ENCODE data around the gene GAS1. TPM values are rescaled to one million over a fixed set of nuclear protein-coding genes. Genes with fewer than 3 reads are reported as not detected.
A peak's percentile ranks its signal among the peaks of the same experiment; 100 is the strongest.

GAS1 gene
- total and polyA plus RNA-seq, 2 donors (not counting 1 experiment from before 2014, with no cell fraction given) = 1.6 to 7.4 TPM

DNA sequence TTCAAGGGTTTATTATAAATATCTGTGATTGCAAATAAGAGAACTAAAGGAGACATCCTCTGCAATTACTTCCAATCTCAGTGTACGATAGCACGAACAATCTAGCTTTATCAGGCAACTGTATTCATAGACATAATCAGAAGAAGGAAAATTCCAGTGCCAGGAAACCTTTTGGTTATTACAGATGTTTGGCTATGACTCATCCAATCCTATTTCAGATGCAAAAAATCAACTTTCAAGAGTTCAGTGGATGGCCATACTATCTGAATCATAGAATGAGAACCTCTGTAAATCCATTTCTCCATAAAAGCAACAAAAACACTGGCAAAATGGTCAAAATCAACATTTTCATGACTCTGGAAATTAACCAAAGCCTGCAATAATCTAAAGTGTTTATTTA lies 37.9 kb downstream of the GAS1 start:
- Histone ChIP-seq H3K9ac (ENCODE audit: insufficient read depth, low read length) (no peak overlapping the region), H3K4me2 (ENCODE audit: extremely low read depth, insufficient read depth, low read length) (no peak overlapping the region), H2AFZ (ENCODE audit: low read length) (no peak overlapping the region), H3K4me3 (replicated peaks in 1 of 4; ENCODE audit: control extremely low read depth in 1 of 4, insufficient read depth in 1 of 4, low read depth in 3 of 4, low read length in 4 of 4) (no peak overlapping the region), H4K20me1 (ENCODE audit: control insufficient read depth, extremely low read depth, insufficient read depth, low read length) (no peaks in the 10 kb centered on the region), H3K36me3 (ENCODE audit: control insufficient read depth, insufficient read depth, low read length) (no peaks in the 10 kb centered on the region), H3K9me3 (ENCODE audit: control insufficient read depth, insufficient read depth, low read depth, low read length) (no peaks in the 10 kb centered on the region), H3K4me1 (ENCODE audit: control insufficient read depth, extremely low read depth, insufficient read depth, low read length) (no peaks in the 10 kb centered on the region), H3K27me3 (ENCODE audit: control insufficient read depth, insufficient read depth, low read length) (no peaks in the 10 kb centered on the region), H3K27ac (ENCODE audit: insufficient read depth, low read length) (no peak overlapping the region), H3K79me2 (ENCODE audit: control insufficient read depth, insufficient read depth, low read length) (no peaks in the 10 kb centered on the region)
- peak; percentile 26 to 83 for DNase-seq (ENCODE audit: low read depth in 2 of 2)
- no peak for TF ChIP-seq EZH2 (IDR thresholded peaks at IDR 0.05; ENCODE audit: low read length, missing control alignments)
- TF ChIP-seq, protein P1, sequence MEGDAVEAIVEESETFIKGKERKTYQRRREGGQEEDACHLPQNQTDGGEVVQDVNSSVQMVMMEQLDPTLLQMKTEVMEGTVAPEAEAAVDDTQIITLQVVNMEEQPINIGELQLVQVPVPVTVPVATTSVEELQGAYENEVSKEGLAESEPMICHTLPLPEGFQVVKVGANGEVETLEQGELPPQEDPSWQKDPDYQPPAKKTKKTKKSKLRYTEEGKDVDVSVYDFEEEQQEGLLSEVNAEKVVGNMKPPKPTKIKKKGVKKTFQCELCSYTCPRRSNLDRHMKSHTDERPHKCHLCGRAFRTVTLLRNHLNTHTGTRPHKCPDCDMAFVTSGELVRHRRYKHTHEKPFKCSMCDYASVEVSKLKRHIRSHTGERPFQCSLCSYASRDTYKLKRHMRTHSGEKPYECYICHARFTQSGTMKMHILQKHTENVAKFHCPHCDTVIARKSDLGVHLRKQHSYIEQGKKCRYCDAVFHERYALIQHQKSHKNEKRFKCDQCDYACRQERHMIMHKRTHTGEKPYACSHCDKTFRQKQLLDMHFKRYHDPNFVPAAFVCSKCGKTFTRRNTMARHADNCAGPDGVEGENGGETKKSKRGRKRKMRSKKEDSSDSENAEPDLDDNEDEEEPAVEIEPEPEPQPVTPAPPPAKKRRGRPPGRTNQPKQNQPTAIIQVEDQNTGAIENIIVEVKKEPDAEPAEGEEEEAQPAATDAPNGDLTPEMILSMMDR (conservative IDR thresholded peaks at IDR 0.05 in 1 of 2, IDR thresholded peaks at IDR 0.05 in 1 of 2; ENCODE audit: low read depth in 1 of 2, low read length in 2 of 2) = no peak

DNA sequence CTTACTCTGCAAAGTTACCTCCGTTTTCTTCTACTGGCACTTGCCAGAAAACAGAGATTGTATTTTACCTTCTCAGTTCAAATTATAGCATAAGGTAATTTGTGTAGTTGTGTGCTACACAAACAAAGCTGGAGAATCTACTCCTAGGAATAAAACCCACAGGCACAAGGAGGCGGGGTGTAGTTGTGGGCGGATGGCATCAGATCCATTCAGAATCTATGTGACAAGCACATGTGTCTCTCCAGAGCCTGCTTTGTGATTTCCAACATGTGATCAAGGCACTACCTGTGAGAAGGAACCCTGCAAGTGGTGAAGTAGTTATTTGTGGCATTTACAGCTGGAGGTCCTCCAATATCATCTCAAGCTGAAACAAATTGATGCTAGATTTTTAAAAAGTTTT lies 39.0 kb downstream of the GAS1 start:
- no peaks in the 10 kb centered on the region for H3K79me2 ChIP-seq (ENCODE audit: control insufficient read depth, insufficient read depth, low read length)
- H3K4me1 ChIP-seq (ENCODE audit: control insufficient read depth, extremely low read depth, insufficient read depth, low read length) = no peaks in the 10 kb centered on the region
- no peak for TF ChIP-seq EZH2 (IDR thresholded peaks at IDR 0.05; ENCODE audit: low read length, missing control alignments)
- TF ChIP-seq, protein P1 (conservative IDR thresholded peaks at IDR 0.05 in 1 of 2, IDR thresholded peaks at IDR 0.05 in 1 of 2; ENCODE audit: low read depth in 1 of 2, low read length in 2 of 2) = no peak
- no peaks in the 10 kb centered on the region for H3K36me3 ChIP-seq (ENCODE audit: control insufficient read depth, insufficient read depth, low read length)
- no peak overlapping the region for H3K27ac ChIP-seq (ENCODE audit: insufficient read depth, low read length)
- no peak for DNase-seq (ENCODE audit: low read depth in 2 of 2)
- no peaks in the 10 kb centered on the region for H3K27me3 ChIP-seq (ENCODE audit: control insufficient read depth, insufficient read depth, low read length)
- H3K4me2 ChIP-seq (ENCODE audit: extremely low read depth, insufficient read depth, low read length) = no peak overlapping the region
- H4K20me1 ChIP-seq (ENCODE audit: control insufficient read depth, extremely low read depth, insufficient read depth, low read length) = no peaks in the 10 kb centered on the region
- no peak overlapping the region for H3K9ac ChIP-seq (ENCODE audit: insufficient read depth, low read length)
- no peak overlapping the region for H3K4me3 ChIP-seq (replicated peaks in 1 of 4; ENCODE audit: control extremely low read depth in 1 of 4, insufficient read depth in 1 of 4, low read depth in 3 of 4, low read length in 4 of 4)
- no peak overlapping the region for H2AFZ ChIP-seq (ENCODE audit: low read length)
- H3K9me3 ChIP-seq (ENCODE audit: control insufficient read depth, insufficient read depth, low read depth, low read length) = no peaks in the 10 kb centered on the region

DNA sequence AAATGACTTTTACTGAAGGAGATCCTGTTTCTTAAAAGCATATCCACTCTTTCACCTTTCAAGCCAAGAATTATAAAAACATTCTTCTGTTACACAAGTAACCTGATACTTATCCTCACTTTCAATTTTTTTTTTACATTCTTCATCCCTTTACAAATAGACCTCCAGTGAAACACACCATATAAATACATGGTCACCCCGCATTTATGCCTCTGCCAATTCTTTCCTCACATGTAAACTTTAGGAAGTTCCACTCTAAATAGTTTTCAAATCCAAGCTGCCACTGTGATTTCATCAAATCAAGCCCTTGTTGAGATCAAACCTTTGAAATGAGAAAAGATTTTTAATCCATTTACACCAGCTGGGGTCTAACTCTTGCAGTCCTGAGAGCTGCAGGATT lies 40.0 kb downstream of the GAS1 start:
- no peaks in the 10 kb centered on the region for H3K36me3 ChIP-seq (ENCODE audit: control insufficient read depth, insufficient read depth, low read length)
- H3K27ac ChIP-seq (ENCODE audit: insufficient read depth, low read length) = no peak overlapping the region
- H3K4me2 ChIP-seq (ENCODE audit: extremely low read depth, insufficient read depth, low read length) = no peak overlapping the region
- H3K9me3 ChIP-seq (ENCODE audit: control insufficient read depth, insufficient read depth, low read depth, low read length) = no peaks in the 10 kb centered on the region
- TF ChIP-seq EZH2 (IDR thresholded peaks at IDR 0.05; ENCODE audit: low read length, missing control alignments) = no peak
- H3K4me1 ChIP-seq (ENCODE audit: control insufficient read depth, extremely low read depth, insufficient read depth, low read length) = no peaks in the 10 kb centered on the region
- DNase-seq (ENCODE audit: low read depth in 2 of 2) = peak in 1 of 2 donors; percentile 58
- H3K4me3 ChIP-seq (replicated peaks in 1 of 4; ENCODE audit: control extremely low read depth in 1 of 4, insufficient read depth in 1 of 4, low read depth in 3 of 4, low read length in 4 of 4) = no peak overlapping the region
- no peak overlapping the region for H2AFZ ChIP-seq (ENCODE audit: low read length)
- no peaks in the 10 kb centered on the region for H4K20me1 ChIP-seq (ENCODE audit: control insufficient read depth, extremely low read depth, insufficient read depth, low read length)
- H3K79me2 ChIP-seq (ENCODE audit: control insufficient read depth, insufficient read depth, low read length) = no peaks in the 10 kb centered on the region
- no peak overlapping the region for H3K9ac ChIP-seq (ENCODE audit: insufficient read depth, low read length)
- H3K27me3 ChIP-seq (ENCODE audit: control insufficient read depth, insufficient read depth, low read length) = no peaks in the 10 kb centered on the region

Measured in fibroblast of lung (primary cell).